ENCODE results near the gene NES.

Gene NES

GRCh38 chr1:156676820-156677615 lies at the start of gene NES:
TSS of gene NES (minus strand) at chr1:156677407. CDS start at chr1:156677264, 143 bp downstream.
- ATAC-seq: peak; percentile 69
- TF ChIP-seq TCF4 (CRISPR knock-in tag; IDR thresholded peaks at IDR 0.05; ENCODE audit: borderline replicate concordance) (no peak), ZNF8 (CRISPR knock-in tag; IDR thresholded peaks at IDR 0.05) (no peak)

- TF ChIP-seq TOX (CRISPR knock-in tag; IDR thresholded peaks at IDR 0.05; ENCODE audit: borderline replicate concordance): peak; percentile 18; the same call in 1 of the 2 replicates
- no peak for TF ChIP-seq SNAI2 (CRISPR knock-in tag; IDR thresholded peaks at IDR 0.05)
- no peak for TF ChIP-seq PATZ1 (CRISPR knock-in tag; IDR thresholded peaks at IDR 0.05; ENCODE audit: borderline replicate concordance)
- TF ChIP-seq ESRRG (CRISPR knock-in tag; IDR thresholded peaks at IDR 0.05): no peak
- peak; percentile 47 for ATAC-seq
Measured at GRCh38 chr1:156726549-156727226, 49.5 kb upstream of the NES start.

GRCh38 chr1:156725683-156726280 lies 48.6 kb upstream of the NES start:
- ATAC-seq: peak; percentile 80
- TF ChIP-seq TCF4 (CRISPR knock-in tag; IDR thresholded peaks at IDR 0.05; ENCODE audit: borderline replicate concordance) (no peak), ZNF70 (CRISPR knock-in tag; IDR thresholded peaks at IDR 0.05) (peak; percentile 70), ZFP30 (CRISPR knock-in tag; IDR thresholded peaks at IDR 0.05) (no peak), ZC3H10 (CRISPR knock-in tag; IDR thresholded peaks at IDR 0.05) (peak; percentile 80), PATZ1 (CRISPR knock-in tag; IDR thresholded peaks at IDR 0.05; ENCODE audit: borderline replicate concordance) (no peak), ZNF565 (CRISPR knock-in tag; conservative IDR thresholded peaks at IDR 0.05; ENCODE audit: low read depth) (no peak), TSHZ2 (CRISPR knock-in tag; IDR thresholded peaks at IDR 0.05) (no peak)

- no peak for ATAC-seq
- no peak for TF ChIP-seq TSHZ2 (CRISPR knock-in tag; IDR thresholded peaks at IDR 0.05)
- TF ChIP-seq ZNF8 (CRISPR knock-in tag; IDR thresholded peaks at IDR 0.05): no peak
- TF ChIP-seq ESRRG (CRISPR knock-in tag; IDR thresholded peaks at IDR 0.05): no peak
- no peak for TF ChIP-seq TOX (CRISPR knock-in tag; IDR thresholded peaks at IDR 0.05; ENCODE audit: borderline replicate concordance)
- no peak for TF ChIP-seq ARNTL (CRISPR knock-in tag; IDR thresholded peaks at IDR 0.05; ENCODE audit: borderline replicate concordance, low read depth)
- no peak for TF ChIP-seq ZNF70 (CRISPR knock-in tag; IDR thresholded peaks at IDR 0.05)
- no peak for TF ChIP-seq OSR1 (CRISPR knock-in tag; IDR thresholded peaks at IDR 0.05)
- TF ChIP-seq CSDC2 (CRISPR knock-in tag; IDR thresholded peaks at IDR 0.05): no peak
- TF ChIP-seq ZC3H10 (CRISPR knock-in tag; IDR thresholded peaks at IDR 0.05): no peak
- no peak for TF ChIP-seq CSRNP3 (CRISPR knock-in tag; IDR thresholded peaks at IDR 0.05)
Measured at GRCh38 chr1:156721535-156721934, 44.3 kb upstream of the NES start.
